DND-41 (cell line): ENCODE data around the gene ANKRD11.

Experiments
- ATAC-seq: fragments of 200-7000 bp; cut with Tn5 transposase; 3 replicates; pipeline ENCODE4 v1.9.1; 2021; ENCODE audit warnings: low read depth; ENCODE audit not compliant: insufficient read depth
- DNase-seq: peaks from one replicate; pipeline ENCODE4 v3.0.0-alpha.2; 2020
- H2AFZ ChIP-seq: 2 replicates; pipeline ENCODE4 v1.6.0; 2012; ENCODE audit warnings: low read depth, low read length
- H3K27ac ChIP-seq: 2 replicates; pipeline ENCODE4 v1.5.1; 2012; ENCODE audit warnings: low read length, inconsistent platforms
- H3K27me3 ChIP-seq: fragments of 200-600 bp; sonication (generic); 2 replicates; pipeline ENCODE4 v1.6.0; 2012; ENCODE audit warnings: low read length, mild to moderate bottlenecking, inconsistent platforms; ENCODE audit not compliant: insufficient read depth, poor library complexity
- H3K36me3 ChIP-seq: 2 replicates; pipeline ENCODE4 v1.5.1; 2012; ENCODE audit warnings: low read length, inconsistent platforms; ENCODE audit not compliant: insufficient read depth
- H3K4me1 ChIP-seq: 2 replicates; pipeline ENCODE4 v1.5.1; 2012; ENCODE audit warnings: mild to moderate bottlenecking, low read length; ENCODE audit not compliant: insufficient read depth
- H3K4me2 ChIP-seq: 2 replicates; pipeline ENCODE4 v1.6.0; 2012; ENCODE audit warnings: mild to moderate bottlenecking, moderate library complexity, low read length, inconsistent platforms; ENCODE audit not compliant: insufficient read depth
- H3K4me3 ChIP-seq, 2 experiments: fragments of 200-600 bp in 1 of 2; shearing (Covaris generic) in 1 of 2; 2 replicates each; pipeline ENCODE4 v1.5.1; 2012 to 2016; ENCODE audit warnings: inconsistent platforms in 2 of 2, low read length in 2 of 2, mild to moderate bottlenecking in 2 of 2, low read depth in 1 of 2, moderate library complexity in 1 of 2
- H3K79me2 ChIP-seq: 2 replicates; pipeline ENCODE4 v1.6.0; 2012; ENCODE audit warnings: low read length, inconsistent platforms; ENCODE audit not compliant: insufficient read depth
- H3K9ac ChIP-seq: 2 replicates; pipeline ENCODE4 v1.6.0; 2012; ENCODE audit warnings: low read depth, mild to moderate bottlenecking, inconsistent platforms, low read length, moderate library complexity
- H3K9me3 ChIP-seq: 2 replicates; pipeline ENCODE4 v1.5.1; 2012; ENCODE audit warnings: low read length, moderate library complexity, mild to moderate bottlenecking, inconsistent platforms; ENCODE audit not compliant: insufficient read depth, severe bottlenecking
- H4K20me1 ChIP-seq: 2 replicates; pipeline ENCODE4 v1.6.0; 2012; ENCODE audit warnings: low read length; ENCODE audit not compliant: insufficient read depth
- CTCF ChIP-seq: IDR thresholded peaks from 2 replicates; pipeline ENCODE4 v1.5.1; 2012; ENCODE audit warnings: borderline replicate concordance, low read length, moderate library complexity, mild to moderate bottlenecking; ENCODE audit not compliant: poor library complexity, severe bottlenecking; ENCODE audit errors: extremely low read depth
- EZH2 ChIP-seq: IDR thresholded peaks from 3 replicates; pipeline ENCODE4 v1.6.1; 2012; ENCODE audit warnings: borderline replicate concordance, low read depth, mild to moderate bottlenecking, moderate library complexity, low read length, inconsistent platforms; ENCODE audit not compliant: severe bottlenecking

Gene ANKRD11

GRCh38 chr16:89420204-89420603 lies 70.2 kb downstream of the ANKRD11 start:
- H4K20me1 ChIP-seq = peaks cover 98% of the 10 kb centered on the region
- H3K4me2 ChIP-seq = no peak overlapping the region
- no peak for TF ChIP-seq EZH2
- no peak for TF ChIP-seq CTCF

DNA sequence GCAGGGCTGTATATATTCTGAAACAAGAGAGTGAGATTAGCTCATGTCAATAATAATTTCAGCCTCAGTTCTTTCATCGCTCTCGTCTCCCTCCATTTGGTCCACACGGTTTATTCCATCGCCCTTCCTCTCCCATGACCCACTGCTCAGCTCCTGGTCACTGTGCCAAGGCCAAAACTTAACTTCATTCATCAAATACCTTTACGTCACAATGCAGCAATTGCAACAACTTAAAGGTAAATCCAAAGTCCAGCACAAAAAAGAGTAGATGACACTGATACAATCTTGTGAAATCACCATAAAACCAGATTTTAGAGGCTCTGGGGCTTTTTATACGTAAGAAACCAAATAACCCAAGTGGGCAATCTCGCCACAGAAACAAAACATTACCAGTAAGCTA lies 72.0 kb downstream of the ANKRD11 start:
- ATAC-seq (no peak), DNase-seq (no peak)
- no peaks in the 10 kb centered on the region for H3K9me3 ChIP-seq
- no peak overlapping the region for H3K27ac ChIP-seq
- TF ChIP-seq CTCF (no peak), EZH2 (no peak)
- H3K79me2 ChIP-seq = peaks cover 99% of the 10 kb centered on the region
- no peak overlapping the region for H3K4me3 ChIP-seq
- H3K36me3 ChIP-seq = peaks cover 78% of the 10 kb centered on the region
- H3K4me2 ChIP-seq = no peak overlapping the region
- no peaks in the 10 kb centered on the region for H3K4me1 ChIP-seq
- H4K20me1 ChIP-seq = peaks cover 96% of the 10 kb centered on the region
- no peaks in the 10 kb centered on the region for H3K27me3 ChIP-seq
- H3K9ac ChIP-seq = no peak overlapping the region
- H2AFZ ChIP-seq = no peak overlapping the region

More at GRCh38 chr16:89420204-89420603, 70.2 kb downstream of the ANKRD11 start:
- H3K9me3 ChIP-seq = no peaks in the 10 kb centered on the region
- no peak overlapping the region for H2AFZ ChIP-seq
- no peak for DNase-seq
- no peaks in the 10 kb centered on the region for H3K4me1 ChIP-seq
- no peak overlapping the region for H3K9ac ChIP-seq
- no peaks in the 10 kb centered on the region for H3K27me3 ChIP-seq
- peaks cover 99% of the 10 kb centered on the region for H3K79me2 ChIP-seq
- ATAC-seq = no peak
- H3K4me3 ChIP-seq = no peak overlapping the region
- peaks cover 81% of the 10 kb centered on the region for H3K36me3 ChIP-seq
- no peak overlapping the region for H3K27ac ChIP-seq

- H4K20me1 ChIP-seq = peaks cover 96% of the 10 kb centered on the region
- H3K27ac ChIP-seq = no peak overlapping the region
- peaks cover 99% of the 10 kb centered on the region for H3K79me2 ChIP-seq
- no peak overlapping the region for H3K9ac ChIP-seq
- ATAC-seq = no peak
- no peak overlapping the region for H3K4me2 ChIP-seq
- no peaks in the 10 kb centered on the region for H3K9me3 ChIP-seq
- no peak for DNase-seq
- TF ChIP-seq CTCF (no peak), EZH2 (no peak)
- no peaks in the 10 kb centered on the region for H3K27me3 ChIP-seq
- H3K4me3 ChIP-seq = no peak overlapping the region
- no peaks in the 10 kb centered on the region for H3K4me1 ChIP-seq
- peaks cover 73% of the 10 kb centered on the region for H3K36me3 ChIP-seq
- H2AFZ ChIP-seq = no peak overlapping the region
Measured at GRCh38 chr16:89417352-89417751, 73.0 kb downstream of the ANKRD11 start.
